Thyroid gland (tissue), 4 donors: ENCODE results near the gene LMAN2L.

Source experiments
- CTCF ChIP-seq, 6 experiments: fragments of 200-600 bp in 3 of 6; fragments of 450-650 bp in 3 of 6; sonication (generic) in 3 of 6; IDR thresholded peaks; one replicate each; pipeline ENCODE4 v1.5.1; 2016 to 2019; ENCODE audit warnings: antibody characterized with exemption in 6 of 6, mild to moderate bottlenecking in 2 of 6, inconsistent platforms in 1 of 6, moderate library complexity in 1 of 6
- POLR2A ChIP-seq, 2 donors: fragments of 450-650 bp; IDR thresholded peaks; one replicate each; pipeline ENCODE4 v1.6.1; 2017; ENCODE audit warnings: antibody characterized with exemption in 2 of 2, mild to moderate bottlenecking in 2 of 2, moderate library complexity in 1 of 2

GRCh38 chr2:96716388-96716787, 23.5 kb downstream of the LMAN2L start:
- TF ChIP-seq CTCF (IDR thresholded peaks at IDR 0.05) (no peak), POLR2A (IDR thresholded peaks at IDR 0.05) (no peak)
